WI38 (cell line): ENCODE data around the gene SLX9.

Experiments used
- H3K4me3 ChIP-seq: 2 replicates; pipeline ENCODE4 v1.5.1; 2011; ENCODE audit warnings: low read depth, mild to moderate bottlenecking, control low read depth, low read length
- TF ChIP-seq, protein P1 (sequence below): IDR thresholded peaks from 2 replicates; pipeline ENCODE4 v1.5.1; 2012; ENCODE audit warnings: low read depth, mild to moderate bottlenecking, control low read depth, low read length

Gene SLX9

GRCh38 chr21:44996501-44996921 lies 56.7 kb downstream of the SLX9 start:
- TF ChIP-seq, protein P1, sequence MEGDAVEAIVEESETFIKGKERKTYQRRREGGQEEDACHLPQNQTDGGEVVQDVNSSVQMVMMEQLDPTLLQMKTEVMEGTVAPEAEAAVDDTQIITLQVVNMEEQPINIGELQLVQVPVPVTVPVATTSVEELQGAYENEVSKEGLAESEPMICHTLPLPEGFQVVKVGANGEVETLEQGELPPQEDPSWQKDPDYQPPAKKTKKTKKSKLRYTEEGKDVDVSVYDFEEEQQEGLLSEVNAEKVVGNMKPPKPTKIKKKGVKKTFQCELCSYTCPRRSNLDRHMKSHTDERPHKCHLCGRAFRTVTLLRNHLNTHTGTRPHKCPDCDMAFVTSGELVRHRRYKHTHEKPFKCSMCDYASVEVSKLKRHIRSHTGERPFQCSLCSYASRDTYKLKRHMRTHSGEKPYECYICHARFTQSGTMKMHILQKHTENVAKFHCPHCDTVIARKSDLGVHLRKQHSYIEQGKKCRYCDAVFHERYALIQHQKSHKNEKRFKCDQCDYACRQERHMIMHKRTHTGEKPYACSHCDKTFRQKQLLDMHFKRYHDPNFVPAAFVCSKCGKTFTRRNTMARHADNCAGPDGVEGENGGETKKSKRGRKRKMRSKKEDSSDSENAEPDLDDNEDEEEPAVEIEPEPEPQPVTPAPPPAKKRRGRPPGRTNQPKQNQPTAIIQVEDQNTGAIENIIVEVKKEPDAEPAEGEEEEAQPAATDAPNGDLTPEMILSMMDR: no peak
- H3K4me3 ChIP-seq: no peak overlapping the region

DNA sequence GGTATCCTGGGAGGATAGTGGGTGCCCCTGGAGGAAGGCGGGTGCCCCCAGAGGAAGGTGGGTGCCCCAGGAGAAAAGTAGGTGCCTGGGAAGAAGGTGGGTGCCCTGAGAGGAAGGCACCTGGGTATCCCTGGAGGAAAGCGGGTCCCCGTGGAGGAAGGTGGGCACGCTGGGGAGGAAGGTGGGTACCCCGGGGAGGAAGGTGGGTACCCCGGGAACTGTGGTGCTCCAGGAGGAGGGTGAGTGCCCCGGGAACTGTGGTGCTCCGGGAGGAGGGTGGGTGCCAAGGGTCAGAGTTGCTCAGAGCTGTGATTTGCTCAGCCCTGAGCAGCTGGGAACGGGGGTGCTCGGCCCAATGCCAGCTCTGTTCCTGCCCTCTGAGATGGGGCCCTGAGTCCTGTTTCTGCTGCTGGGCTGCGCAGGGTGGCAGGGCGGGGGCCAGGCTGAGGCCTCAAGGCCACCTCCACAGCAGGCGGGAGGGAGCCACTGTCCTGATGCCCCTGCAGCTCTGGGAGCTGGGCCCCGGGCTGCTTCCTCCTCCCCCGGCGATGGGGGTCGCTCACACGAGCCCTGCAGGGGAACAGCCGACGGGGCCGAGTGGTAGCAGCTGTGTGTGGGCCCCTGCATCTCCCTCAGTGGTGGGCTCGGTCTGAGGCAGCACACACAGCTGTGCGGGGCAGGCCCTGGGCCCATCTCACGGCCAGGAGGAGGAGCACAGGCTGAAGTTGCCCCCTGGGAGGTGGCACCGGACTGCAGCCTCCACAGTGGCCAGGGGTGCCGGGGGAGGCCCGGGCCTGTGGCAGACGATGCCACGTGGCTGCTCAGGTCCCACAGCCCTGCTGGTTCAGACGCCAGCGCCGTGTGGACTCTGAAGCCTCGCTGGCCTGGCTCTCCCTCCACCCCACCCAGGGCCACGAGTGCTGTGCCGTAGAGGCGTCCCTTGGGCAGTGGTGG lies 57.4 kb downstream of the SLX9 start:
- TF ChIP-seq, protein P1: no peak
- H3K4me3 ChIP-seq: no peak overlapping the region

DNA sequence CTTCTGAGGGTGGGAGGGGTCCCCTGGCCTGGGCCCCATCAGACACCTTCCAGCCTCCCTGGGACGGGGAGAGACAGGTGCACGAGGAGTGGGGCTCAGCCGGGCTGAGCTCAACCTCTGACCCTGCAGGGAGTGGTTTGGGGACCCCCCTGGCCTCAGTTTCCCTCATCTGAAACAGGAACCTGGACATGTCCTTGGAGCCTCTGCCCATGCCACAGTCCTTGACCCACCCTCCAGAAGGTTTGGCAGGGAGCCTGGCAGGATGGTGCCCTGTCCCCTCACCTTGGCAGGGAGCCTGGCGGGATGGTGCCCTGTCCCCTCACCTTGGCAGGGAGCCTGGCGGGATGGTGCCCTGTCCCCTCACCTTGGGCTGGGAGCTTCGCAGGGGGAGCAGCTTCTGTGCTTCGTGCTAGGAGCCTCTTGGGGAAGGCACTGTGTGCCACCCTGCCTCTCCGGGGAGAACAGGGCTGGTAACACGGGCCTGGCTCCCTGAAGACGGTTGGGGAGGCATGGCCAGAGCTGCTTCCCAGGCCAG lies 58.3 kb downstream of the SLX9 start:
- TF ChIP-seq, protein P1: no peak
- H3K4me3 ChIP-seq: no peak overlapping the region

DNA sequence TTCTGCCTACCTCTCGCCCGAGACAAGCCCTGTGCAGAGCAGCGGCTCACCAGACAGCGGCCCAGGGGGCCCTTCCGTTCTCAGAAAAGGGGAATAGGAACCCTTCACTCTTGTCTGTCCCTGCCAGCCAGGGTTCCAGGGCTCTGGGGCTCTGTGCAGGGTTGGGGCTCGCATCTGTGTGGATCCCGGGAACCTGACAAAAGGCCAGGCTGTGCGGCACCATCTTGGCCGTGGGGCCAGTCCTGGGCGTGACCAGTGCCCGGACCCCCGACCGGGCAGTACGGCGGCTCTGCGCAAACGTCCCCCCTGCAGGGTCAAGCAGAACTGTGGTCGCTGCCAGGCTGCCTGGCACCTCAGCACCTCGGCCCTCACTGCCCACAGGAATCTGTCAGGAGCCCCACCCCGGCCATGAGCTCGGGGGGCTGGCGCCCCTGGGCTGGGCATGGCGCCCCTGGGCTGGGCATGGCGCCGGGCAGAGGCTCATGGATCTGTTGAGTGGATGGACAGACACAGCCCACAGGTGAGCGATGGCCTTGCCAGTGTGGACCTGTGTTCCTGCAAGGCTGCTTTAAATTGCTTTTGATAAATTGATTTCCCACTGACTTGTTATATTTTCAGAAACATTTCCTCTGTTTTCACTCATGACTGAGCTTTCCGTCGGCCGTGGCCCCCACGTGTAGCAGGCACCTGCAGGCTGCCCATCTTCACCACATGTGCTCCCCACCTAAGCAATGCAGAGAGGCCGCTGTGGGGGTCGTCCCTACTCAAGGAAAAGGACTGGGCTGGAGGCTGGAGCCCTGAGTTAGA lies 59.0 kb downstream of the SLX9 start:
- TF ChIP-seq, protein P1: no peak
- H3K4me3 ChIP-seq: no peak overlapping the region

- TF ChIP-seq, protein P1: no peak
- H3K4me3 ChIP-seq: no peak overlapping the region
Observed at GRCh38 chr21:44999428-44999971, 59.7 kb downstream of the SLX9 start.

- H3K4me3 ChIP-seq: no peak overlapping the region
- TF ChIP-seq, protein P1: no peak
Observed at GRCh38 chr21:44999972-45000636, 60.3 kb downstream of the SLX9 start.
